Measurements from ENCODE around the gene SH3BP4. TPM values are rescaled to one million over a fixed set of nuclear protein-coding genes. Genes with fewer than 3 reads are reported as not detected.

Gene SH3BP4
- total and polyA plus RNA-seq, 10 of the 15 experiments (the other 5 are each of a cell fraction or from before 2014, with no cell fraction given) = 0.03 to 0.36 TPM; not detected in 8

DNA sequence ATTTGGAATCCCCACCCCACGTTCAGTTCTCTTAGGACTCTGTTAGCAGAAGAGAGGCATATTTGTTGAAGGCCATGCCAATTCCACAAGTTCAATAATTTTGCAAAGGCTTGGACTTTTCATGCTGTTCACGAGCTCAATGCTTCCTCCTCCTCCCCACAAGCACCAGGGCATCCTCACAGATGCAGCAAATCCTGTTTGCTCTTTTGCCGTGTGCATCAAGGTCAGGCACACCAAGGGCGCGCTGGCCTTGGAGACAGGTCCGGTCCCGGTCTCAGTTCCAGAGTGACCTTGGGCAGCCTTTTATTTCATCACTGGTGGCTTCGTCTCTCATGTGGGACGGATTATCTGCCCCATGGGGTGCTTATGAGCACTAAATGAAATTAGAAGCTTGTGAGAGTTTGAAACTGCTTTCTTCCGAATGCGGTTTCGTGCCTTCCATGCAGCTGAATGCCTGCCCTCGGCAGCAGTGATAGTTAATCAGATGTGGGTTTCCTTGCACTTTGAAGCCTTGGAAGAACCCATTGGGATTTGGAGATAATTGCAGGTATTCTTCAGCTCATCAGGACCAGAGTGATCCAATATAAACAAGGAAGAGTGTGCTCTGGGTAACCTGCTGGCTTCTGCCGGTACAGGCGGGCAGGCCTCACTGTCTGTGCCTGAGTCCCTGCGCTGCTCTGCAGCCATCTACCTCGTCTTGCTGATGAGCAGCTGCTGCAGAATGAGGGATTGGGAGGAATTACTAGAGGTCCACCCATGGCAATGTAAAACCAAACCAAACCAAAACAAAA, 140.8 kb downstream of the SH3BP4 start:
- SMC1A ChIA-PET (ENCODE audit: uncharacterized antibody, unreplicated experiment) = no interaction called here
- Histone ChIP-seq H3K27ac (ENCODE audit: control insufficient read depth, insufficient read depth) (no peak overlapping the region), H2AFZ (ENCODE audit: control insufficient read depth, low read depth, low read length) (no peak overlapping the region), H3K79me2 (ENCODE audit: control insufficient read depth, insufficient read depth, low read length) (no peaks in the 10 kb centered on the region), H3K27me3 (replicated peaks in 1 of 2; ENCODE audit: control insufficient read depth in 2 of 2, insufficient read depth in 2 of 2, low read length in 1 of 2) (no peaks in the 10 kb centered on the region), H3K4me3 (no peak overlapping the region), H3K9ac (ENCODE audit: control insufficient read depth, insufficient read depth, low read length) (no peak overlapping the region), H3K4me1 (ENCODE audit: control insufficient read depth, insufficient read depth, low read length) (no peaks in the 10 kb centered on the region), H3K36me3 (ENCODE audit: control insufficient read depth in 2 of 2, insufficient read depth in 2 of 2, low read length in 1 of 2) (no peaks in the 10 kb centered on the region), H3K4me2 (ENCODE audit: control insufficient read depth, insufficient read depth) (no peak overlapping the region), H3K9me3 (replicated peaks; ENCODE audit: control insufficient read depth, insufficient read depth, low read length) (no peaks in the 10 kb centered on the region), H4K20me1 (ENCODE audit: control insufficient read depth, insufficient read depth) (no peaks in the 10 kb centered on the region)
- TF ChIP-seq GATAD2B (conservative IDR thresholded peaks at IDR 0.05; ENCODE audit: low read depth) (no peak), FOS (IDR thresholded peaks at IDR 0.05; ENCODE audit: borderline replicate concordance, extremely low read depth, insufficient read length) (no peak), ZNF687 (IDR thresholded peaks at IDR 0.05) (no peak), JUNB (IDR thresholded peaks at IDR 0.05) (no peak), IKZF2 (IDR thresholded peaks at IDR 0.05) (no peak), RUNX3 (IDR thresholded peaks at IDR 0.05; ENCODE audit: low read length) (no peak), MEF2A (IDR thresholded peaks at IDR 0.05; ENCODE audit: insufficient read depth, low read depth, low read length) (no peak), CEBPB (IDR thresholded peaks at IDR 0.05; ENCODE audit: borderline replicate concordance in 1 of 2, low read depth in 2 of 2, low read length in 2 of 2) (no peak)
- TF ChIP-seq, protein P1, sequence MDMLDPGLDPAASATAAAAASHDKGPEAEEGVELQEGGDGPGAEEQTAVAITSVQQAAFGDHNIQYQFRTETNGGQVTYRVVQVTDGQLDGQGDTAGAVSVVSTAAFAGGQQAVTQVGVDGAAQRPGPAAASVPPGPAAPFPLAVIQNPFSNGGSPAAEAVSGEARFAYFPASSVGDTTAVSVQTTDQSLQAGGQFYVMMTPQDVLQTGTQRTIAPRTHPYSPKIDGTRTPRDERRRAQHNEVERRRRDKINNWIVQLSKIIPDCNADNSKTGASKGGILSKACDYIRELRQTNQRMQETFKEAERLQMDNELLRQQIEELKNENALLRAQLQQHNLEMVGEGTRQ (IDR thresholded peaks at IDR 0.05; ENCODE audit: borderline replicate concordance, low read depth, low read length) = no peak
- no peak for FAIRE-seq
- DNase-seq (ENCODE audit: low read depth, low spot score) = no peak
- RAD21 ChIA-PET (ENCODE audit: unreplicated experiment) = no interaction called here
- CTCF ChIA-PET = no interaction called here
- ATAC-seq = no peak
- in situ Hi-C loops (cut with MboI) = no loop called here
- WGBS (ENCODE audit: insufficient coverage, insufficient replicate concordance, low lambda C conversion rate, missing lambda C conversion rate) = 46% methylated on average over 17 of the region's 17 CpGs
- no TSS peak for BruUV-seq (replicated peaks)
- intact Hi-C loops (cut with micrococcal nuclease; ENCODE audit: unreplicated experiment) = no loop called here
- POLR2A ChIA-PET = no interaction called here

All from GM12878 (cell line).